Measurements from ENCODE around the gene TES.
"Not testable (repeated sequence)": the region's sequence is repeated elsewhere in the genome, so short reads cannot be mapped to it uniquely, and the experiment has no call there.

Gene TES

DNA sequence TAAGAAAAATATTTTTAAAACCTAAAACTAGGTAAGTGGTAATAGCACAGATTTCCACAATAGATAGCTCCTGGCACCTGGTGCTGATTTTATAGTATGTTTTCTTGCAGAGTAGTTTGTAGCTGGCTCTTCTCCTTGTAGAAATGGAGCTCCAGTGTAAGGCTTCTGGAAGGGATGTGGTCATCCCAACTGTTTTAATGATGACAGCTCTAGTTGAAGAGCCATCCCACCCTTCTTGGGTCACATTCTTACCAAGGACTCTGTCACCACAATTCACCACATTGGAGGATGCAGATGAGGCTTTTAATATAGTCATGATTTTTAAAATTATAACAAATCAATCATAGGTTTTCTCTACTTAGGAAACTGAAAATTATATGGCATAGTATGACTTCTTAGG is 31.0 kb downstream of the TES start:
- in situ Hi-C loops (cut with MboI; ENCODE audit: low sequenced_read_pairs): no loop called here

DNA sequence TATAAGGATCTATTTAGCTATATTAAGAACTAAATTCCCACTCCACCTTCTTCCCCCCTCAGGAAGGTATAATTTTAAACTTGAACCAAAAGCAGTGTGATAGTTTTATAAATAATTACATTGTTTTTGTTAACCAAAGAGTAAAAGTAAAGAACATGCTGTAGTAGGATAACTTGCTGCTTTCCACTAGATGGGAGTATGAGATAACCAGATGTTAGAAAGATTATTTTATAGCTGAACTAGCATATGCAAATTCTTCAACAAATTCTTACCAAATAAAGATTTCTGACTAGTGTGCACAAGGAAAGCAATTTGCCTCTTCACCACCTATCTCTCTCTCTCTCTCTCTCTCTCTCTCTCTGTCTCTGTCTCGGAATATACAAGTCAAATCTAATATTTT is 31.8 kb downstream of the TES start:
- in situ Hi-C loops (cut with MboI; ENCODE audit: low sequenced_read_pairs): no loop called here

DNA sequence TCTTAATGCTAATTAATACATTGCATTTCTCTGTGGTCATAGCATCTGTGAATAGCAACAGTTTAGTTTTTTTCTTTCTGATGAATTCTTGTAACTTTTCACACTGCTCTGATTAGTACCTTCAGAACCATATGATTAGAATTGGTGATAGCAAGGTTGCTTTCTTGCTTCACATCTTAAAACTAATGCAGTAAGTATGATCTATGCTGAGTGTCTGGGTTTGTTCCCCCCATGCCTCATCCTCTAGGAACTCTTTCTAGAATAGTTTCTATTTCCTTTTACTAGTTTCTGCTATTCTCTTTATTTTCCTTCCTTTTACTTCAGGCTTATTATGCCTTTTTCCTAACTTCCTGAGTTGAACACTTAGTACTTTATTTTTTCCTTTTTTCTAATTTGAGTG is 32.4 kb downstream of the TES start:
- in situ Hi-C loops (cut with MboI; ENCODE audit: low sequenced_read_pairs): no loop called here

DNA sequence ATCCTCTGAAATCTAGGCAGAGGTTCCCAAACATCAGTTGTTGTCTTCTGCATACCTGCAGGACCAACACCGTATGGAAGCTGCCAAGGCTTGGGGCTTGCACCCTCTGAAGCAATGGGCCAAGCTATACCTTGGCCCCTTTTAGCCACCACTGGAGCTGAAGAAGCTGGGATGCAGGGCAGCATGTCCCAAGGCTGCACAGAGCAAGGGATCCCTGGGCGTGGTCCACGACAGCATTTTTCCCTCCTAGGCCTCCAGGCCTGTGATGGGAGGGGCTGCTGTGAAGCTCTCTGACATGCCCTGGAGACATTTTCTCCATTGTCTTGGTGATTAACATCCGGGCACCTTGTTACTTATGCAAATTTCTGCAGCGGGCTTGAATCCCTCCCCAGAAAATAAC is 34.5 kb downstream of the TES start:
- in situ Hi-C loops (cut with MboI; ENCODE audit: low sequenced_read_pairs): not testable (repeated sequence)

DNA sequence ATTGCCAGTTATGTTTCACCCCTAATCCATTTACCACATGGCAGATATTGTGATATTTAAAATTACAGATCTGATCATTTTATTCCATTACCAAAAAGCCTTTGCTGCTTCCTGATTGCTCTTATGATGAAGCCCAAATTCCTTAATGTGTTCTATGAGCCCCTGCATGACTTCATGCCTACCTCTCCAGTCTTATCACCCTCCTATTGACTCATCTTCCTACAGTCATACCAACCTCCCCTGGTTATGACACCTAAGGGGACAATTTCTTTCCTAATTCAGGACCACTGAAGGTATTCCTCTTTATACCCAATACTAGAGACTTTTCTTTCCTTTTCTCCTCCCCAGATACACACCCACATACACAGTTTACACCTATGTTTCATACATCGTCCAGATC is 36.0 kb downstream of the TES start:
- in situ Hi-C loops (cut with MboI; ENCODE audit: low sequenced_read_pairs): no loop called here

DNA sequence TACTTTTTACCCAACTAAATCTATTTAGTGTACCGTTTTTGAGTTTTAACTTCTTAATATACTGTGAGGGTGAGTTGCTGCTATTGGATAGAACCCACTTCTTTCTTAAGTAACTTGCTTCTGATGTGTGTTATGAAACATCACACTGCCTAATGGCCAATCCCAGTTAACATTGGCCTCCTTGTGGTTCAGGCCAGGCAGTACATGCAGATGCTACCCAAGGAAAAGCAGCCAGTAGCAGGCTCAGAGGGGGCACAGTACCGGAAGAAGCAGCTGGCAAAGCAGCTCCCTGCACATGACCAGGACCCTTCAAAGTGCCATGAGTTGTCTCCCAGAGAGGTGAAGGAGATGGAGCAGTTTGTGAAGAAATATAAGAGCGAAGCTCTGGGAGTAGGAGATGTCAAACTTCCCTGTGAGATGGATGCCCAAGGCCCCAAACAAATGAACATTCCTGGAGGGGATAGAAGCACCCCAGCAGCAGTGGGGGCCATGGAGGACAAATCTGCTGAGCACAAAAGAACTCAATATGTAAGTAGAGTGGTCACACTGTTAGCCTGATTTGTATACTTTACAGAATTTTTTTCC is 39.7 kb downstream of the TES start:
- in situ Hi-C loops (cut with MboI; ENCODE audit: low sequenced_read_pairs): loop anchor here (25.0 kb wide), 1 partner anchor 337 kb away; no protein-coding TSS in a partner anchor

DNA sequence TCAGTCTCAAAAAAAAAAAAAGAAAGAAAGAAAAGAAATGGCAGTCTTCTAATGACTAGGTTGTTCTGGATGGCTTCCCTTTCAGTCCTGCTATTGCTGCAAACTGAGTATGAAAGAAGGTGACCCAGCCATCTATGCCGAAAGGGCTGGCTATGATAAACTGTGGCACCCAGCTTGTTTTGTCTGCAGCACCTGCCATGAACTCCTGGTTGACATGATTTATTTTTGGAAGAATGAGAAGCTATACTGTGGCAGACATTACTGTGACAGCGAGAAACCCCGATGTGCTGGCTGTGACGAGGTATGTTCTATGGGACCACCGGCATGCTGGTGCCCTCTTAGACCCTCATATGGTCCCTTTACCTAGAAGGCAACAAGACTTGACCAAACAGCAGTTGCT is 41.3 kb downstream of the TES start:
- in situ Hi-C loops (cut with MboI; ENCODE audit: low sequenced_read_pairs): loop anchor here (25.0 kb wide), 1 partner anchor 336 kb away; no protein-coding TSS in a partner anchor

DNA sequence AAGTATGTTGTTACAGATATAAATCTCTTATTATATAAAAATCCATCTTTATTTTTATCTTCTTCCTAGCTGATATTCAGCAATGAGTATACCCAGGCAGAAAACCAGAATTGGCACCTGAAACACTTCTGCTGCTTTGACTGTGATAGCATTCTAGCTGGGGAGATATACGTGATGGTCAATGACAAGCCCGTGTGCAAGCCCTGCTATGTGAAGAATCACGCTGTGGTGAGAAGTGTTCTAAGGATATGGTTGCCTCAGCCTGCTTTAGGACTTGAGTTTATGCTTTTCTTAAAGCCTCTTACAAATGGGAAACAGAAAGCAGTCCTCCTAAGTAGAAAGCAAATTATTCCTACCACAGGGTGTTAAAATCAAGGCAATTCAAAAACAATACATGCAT is 41.9 kb downstream of the TES start:
- in situ Hi-C loops (cut with MboI; ENCODE audit: low sequenced_read_pairs): loop anchor here (25.0 kb wide), 1 partner anchor 335 kb away; no protein-coding TSS in a partner anchor

DNA sequence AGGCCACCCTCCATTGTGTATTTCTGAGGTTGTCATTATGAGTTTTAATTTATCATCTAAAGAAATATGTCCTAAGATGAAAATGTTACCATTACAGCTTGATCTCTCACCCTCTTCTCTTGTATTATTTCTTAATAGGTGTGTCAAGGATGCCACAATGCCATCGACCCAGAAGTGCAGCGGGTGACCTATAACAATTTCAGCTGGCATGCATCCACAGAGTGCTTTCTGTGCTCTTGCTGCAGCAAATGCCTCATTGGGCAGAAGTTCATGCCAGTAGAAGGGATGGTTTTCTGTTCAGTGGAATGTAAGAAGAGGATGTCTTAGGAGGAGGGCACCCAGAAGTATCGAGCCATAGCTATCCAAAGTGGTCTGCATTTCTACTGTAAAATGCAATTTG is 46.8 kb downstream of the TES start:
- in situ Hi-C loops (cut with MboI; ENCODE audit: low sequenced_read_pairs): loop anchor here (25.0 kb wide), 1 partner anchor 330 kb away; no protein-coding TSS in a partner anchor

DNA sequence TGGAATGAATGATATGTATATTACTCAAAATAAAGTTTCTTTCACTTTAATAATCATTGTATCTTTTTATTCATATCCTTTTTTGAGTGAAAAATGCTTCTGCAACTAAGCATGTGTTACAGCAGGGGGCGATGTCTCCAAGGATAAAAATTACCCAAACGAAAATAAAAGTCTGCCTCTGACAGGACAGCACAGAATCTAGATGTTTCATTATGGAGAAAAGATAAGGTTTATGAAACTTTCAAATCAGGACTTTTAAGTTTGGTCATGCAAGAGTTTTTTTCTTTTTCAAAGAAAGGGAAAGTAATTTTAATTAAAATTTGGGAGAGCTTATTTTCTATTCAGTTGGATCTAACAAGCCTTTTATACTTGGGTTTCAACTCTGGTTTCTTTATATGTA is 48.4 kb downstream of the TES start:
- in situ Hi-C loops (cut with MboI; ENCODE audit: low sequenced_read_pairs): loop anchor here (25.0 kb wide), 1 partner anchor 329 kb away; no protein-coding TSS in a partner anchor

DNA sequence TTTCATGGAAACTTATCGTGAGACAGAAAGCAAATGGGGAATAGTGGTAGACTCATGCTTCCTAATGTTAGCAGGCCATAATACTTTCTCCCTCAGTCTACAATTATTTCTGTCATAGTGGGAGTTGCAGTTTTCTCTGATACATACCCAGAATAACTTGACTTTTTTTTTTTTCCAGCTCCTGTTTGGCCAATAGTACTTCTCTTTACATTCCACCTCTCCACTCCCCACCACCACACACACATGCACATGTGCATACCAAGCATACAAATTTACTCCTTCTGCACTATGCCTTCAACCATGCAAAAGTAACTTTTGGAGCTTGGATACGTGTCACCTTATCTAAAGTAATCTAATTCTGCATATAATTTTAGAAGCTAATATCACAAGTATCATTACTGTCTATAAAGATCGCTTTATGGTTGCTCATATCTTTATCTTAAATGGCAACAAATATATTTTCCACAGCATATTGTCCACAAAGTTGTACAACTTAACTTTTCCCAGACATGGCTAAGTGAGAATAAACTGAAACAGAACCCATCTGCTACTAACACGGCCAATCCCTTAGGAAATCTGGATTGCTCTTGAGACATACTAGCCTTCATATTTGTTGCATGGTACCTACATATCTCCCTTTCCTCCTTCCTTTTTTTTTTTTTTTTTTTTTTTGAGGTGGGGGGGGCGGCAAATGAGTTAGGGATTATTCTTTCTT is 49.0 kb downstream of the TES start:
- in situ Hi-C loops (cut with MboI; ENCODE audit: low sequenced_read_pairs): loop anchor here (25.0 kb wide), 1 partner anchor 328 kb away; no protein-coding TSS in a partner anchor

DNA sequence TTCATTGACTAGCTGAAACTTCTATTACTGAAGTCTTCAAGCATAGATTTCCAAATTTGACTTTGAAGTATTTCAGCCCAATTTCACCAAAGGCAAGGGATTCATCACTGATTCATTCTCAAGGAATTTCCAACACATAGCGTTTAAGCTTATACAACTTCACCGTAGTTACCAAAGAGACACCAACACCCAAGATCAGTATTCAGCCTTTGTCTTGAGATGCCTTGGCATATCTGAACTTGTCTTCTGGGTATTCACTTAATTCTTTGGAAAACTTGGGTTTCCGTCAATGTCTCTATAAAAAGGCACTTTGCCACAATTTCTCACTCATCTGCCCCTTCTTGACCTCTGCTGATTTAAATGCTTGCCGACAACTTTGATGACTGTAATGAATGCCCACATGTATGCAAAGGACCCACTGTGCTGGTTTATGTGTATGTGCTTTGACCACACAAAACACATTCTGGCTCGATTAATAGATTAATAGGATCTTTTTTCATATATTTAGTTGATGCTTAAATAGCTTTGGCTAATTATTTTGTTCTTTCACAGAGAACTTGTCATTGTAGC is 49.6 kb downstream of the TES start:
- in situ Hi-C loops (cut with MboI; ENCODE audit: low sequenced_read_pairs): loop anchor here (25.0 kb wide), 1 partner anchor 327 kb away; no protein-coding TSS in a partner anchor

DNA sequence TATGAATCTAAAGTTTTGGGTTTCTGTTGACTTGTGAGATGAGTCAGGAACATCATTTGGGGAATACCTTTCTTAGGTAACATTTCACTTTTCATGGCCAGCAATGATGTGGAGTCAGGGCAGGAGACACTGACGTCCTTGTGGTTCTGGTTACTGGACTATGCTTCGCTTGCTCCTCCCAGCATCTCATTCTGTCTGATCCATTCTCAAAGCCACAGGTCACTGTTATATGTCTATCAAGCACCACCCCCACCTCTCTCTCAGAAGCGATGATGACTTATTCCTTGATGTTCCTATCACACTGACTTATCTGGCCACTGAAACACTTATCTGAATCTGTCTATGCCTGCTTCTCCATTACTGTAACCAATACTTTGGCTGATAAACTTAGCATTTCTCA is 51.6 kb downstream of the TES start:
- in situ Hi-C loops (cut with MboI; ENCODE audit: low sequenced_read_pairs): loop anchor here (25.0 kb wide), 1 partner anchor 325 kb away; no protein-coding TSS in a partner anchor

DNA sequence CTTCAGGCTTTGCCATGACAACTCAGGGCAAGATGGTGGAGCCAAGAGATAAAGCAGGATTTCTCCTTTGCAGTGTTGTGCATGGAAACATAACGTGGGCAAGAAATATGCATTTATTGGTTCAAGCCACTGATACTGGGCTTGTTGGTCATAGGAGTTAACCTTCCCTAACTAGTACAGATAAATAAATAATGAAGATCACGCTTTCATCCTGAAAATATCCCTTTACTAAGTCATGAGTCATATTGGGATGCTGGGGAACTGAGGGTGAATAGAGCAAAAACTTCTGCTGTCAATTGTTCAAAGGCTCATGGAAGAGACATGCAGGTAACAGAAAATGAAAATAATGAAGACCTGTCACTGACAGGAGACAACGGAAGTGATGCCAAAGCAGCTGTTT is 55.5 kb downstream of the TES start:
- in situ Hi-C loops (cut with MboI; ENCODE audit: low sequenced_read_pairs): loop anchor here (25.0 kb wide), 1 partner anchor 321 kb away; no protein-coding TSS in a partner anchor

DNA sequence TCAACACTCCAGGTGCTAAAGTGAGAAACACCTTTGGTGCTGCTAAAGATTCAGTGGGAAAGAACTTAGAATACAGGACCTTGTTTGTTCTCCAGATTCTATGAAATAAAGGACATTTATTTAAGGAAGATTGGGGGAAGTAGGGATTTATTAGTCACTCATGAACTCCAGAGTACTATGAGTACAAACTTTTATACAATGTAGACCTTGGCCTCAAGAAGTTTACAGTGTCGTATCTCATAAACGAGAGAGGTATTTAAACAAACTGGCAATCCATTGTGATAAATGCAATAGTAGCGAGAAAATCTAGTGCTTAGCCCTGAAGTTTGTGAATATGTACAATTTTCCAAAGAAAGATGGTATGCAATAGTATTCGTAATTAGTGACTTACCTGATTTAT is 59.1 kb downstream of the TES start:
- in situ Hi-C loops (cut with MboI; ENCODE audit: low sequenced_read_pairs): loop anchor here (25.0 kb wide), 1 partner anchor 318 kb away; no protein-coding TSS in a partner anchor

DNA sequence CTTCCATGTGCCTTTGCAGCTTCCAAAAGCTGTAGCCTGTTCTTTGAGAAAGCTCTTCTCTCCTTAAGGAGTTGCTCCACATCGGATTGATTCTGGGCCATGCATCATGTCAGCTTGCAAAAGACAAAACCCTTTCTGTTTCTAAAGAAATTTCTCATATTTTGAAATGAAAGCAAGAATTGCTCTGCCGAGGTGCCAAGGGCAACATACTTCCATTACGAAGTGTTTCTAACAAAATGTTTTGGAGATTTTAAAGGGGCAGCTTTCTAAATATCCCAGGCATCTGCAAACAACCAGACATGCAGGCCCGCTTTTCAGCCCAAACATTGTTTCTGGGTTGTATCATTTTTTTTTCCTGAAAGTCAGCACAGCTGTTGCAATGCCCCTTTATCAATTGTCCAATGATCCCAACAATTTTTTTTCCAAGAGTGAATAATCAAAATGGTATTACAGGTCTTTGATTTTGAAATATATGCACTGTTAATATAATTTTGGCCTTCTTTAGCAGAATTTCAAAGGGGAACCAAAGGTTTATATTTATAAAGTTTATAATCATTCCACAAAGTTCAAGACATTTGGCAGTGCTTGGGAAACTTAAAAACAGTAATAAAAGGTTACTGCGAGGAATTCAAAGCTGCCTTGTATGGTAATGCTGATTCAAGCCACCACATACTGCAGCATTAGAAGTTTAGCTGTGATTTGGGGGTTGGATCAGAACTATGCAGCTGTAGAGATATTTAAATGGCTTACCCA is 61.0 kb downstream of the TES start:
- in situ Hi-C loops (cut with MboI; ENCODE audit: low sequenced_read_pairs): loop anchor here (25.0 kb wide), 1 partner anchor 316 kb away; no protein-coding TSS in a partner anchor

DNA sequence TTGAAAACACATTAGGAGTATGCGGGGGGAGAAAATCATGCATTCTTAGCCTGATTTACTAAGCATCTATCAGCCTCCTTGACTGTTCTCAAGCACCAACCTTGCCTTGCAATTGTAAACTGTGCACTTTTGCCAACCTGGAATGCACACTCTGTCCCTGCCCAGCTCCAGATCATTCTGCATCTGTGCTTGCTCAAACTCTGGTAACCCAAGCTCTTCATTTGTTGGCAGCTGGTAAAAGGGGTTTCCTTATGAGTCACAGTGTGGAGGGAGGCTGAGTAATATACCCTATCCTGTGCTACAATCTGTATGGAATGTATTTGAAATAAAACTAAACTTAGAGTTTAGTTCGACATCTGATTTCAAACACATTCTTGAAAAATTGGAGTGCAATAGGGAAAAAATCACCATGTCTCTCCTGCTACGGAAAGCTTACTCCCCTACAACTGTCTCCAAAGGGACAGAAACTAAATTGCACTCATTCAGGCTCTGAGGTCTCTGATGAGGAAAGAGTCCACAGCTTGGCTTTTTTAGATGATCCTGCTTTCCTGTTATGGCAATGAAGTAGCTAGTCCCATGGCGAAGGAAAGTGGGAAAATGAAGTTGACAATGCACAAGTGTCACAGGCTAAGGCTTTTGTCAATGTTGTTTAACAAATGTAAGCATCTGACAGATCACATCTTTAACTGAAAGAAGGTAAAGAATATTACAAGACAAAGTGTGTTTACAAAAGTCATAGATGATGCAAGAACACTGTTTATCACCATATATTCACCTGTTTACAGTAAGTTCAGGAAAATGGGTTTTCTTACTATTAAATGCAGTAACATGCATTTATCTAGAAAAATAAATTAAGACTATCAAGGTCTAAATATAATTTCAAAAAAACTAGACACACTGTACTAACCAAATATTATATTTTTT is 61.9 kb downstream of the TES start:
- in situ Hi-C loops (cut with MboI; ENCODE audit: low sequenced_read_pairs): loop anchor here (25.0 kb wide), 1 partner anchor 315 kb away; no protein-coding TSS in a partner anchor

DNA sequence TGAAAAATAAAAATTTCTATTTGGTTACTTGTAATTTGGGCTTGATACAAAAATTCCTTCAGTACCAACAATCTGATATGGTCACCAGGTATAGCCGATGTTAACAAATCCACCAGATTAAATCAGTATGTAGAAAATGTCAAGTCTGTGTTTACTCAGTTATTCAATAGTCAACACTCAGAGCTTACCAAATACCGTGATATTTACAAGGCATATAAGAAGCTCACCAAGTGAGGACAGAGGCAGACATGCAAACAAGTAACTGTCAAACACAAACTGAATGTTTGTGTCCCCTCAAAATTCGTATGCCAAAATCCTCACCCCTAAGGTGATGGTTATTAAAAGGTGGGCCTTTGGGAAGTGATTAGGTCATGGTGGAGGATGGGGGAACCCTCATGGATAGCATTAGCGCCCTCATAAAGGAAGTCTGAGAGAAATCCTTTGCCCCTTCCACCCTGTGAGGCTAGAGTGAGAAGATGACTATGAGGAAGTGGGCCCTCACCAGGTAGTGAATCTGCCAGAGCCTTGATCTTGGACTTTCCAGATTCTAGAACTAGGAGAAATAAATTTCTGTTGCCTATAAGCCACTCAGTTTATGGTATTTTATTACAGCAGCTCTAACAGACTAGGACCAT is 63.1 kb downstream of the TES start:
- in situ Hi-C loops (cut with MboI; ENCODE audit: low sequenced_read_pairs): loop anchor here (25.0 kb wide), 1 partner anchor 314 kb away; no protein-coding TSS in a partner anchor

DNA sequence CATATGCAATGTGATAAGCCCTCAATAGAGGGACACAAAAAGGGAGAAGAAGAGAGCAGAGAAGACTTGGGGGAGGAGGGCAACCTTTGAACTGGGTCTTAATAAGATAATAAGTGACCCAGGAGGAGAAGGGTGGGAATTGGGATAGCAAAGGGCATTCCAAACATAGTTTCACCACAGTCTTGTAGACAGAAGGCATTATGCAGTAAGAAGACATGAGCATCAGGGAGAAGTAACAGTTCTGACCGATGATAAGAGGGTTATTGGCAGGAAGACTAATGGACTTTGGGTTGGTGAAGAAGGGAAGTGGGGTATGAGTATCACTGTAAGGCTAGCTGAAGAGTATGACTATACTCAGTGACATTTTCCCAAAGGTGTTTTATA is 63.6 kb downstream of the TES start:
- in situ Hi-C loops (cut with MboI; ENCODE audit: low sequenced_read_pairs): loop anchor here (25.0 kb wide), 1 partner anchor 313 kb away; no protein-coding TSS in a partner anchor
